SK-N-SH treated with all-trans-retinoic acid at 6 μM for 48 hours (cell line): ENCODE measurements around the gene INKA1.
"Not testable (repeated sequence)": the region's sequence is repeated elsewhere in the genome, so short reads cannot be mapped to it uniquely, and the experiment has no call there.

Experiments used
- ATAC-seq: fragments of 200-7000 bp; cut with Tn5 transposase; 3 replicates; pipeline ENCODE4 v1.9.1; 2020; ENCODE audit warnings: mild to moderate bottlenecking, moderate library complexity
- ARNTL ChIP-seq: fragments of 450-650 bp; formaldehyde crosslinking; IDR thresholded peaks from 2 replicates; pipeline ENCODE4 v1.5.0; 2020; ENCODE audit warnings: low read depth, mild to moderate bottlenecking, moderate library complexity, borderline replicate concordance
- BACH2 ChIP-seq: fragments of 250-450 bp; sonication (Bioruptor Pico); IDR thresholded peaks from 2 replicates; pipeline ENCODE4 v1.9.0; 2021; ENCODE audit warnings: mild to moderate bottlenecking, borderline replicate concordance
- CSDC2 ChIP-seq: fragments of 250-450 bp; sonication (Bioruptor Pico); IDR thresholded peaks from 2 replicates; pipeline ENCODE4 v1.5.0; 2020; ENCODE audit warnings: mild to moderate bottlenecking, moderate library complexity
- ESRRG ChIP-seq: fragments of 250-450 bp; sonication (Bioruptor Pico); IDR thresholded peaks from 2 replicates; pipeline ENCODE4 v1.6.1; 2021; ENCODE audit warnings: mild to moderate bottlenecking
- GLIS3 ChIP-seq: fragments of 250-450 bp; sonication (Bioruptor Pico); IDR thresholded peaks from 2 replicates; pipeline ENCODE4 v1.5.0; 2020; ENCODE audit warnings: mild to moderate bottlenecking, moderate library complexity
- OSR1 ChIP-seq: fragments of 250-450 bp; sonication (Bioruptor Pico); IDR thresholded peaks from 2 replicates; pipeline ENCODE4 v1.8.0; 2022; ENCODE audit warnings: moderate library complexity, mild to moderate bottlenecking, inconsistent platforms
- PPARA ChIP-seq: fragments of 250-450 bp; sonication (Bioruptor Pico); IDR thresholded peaks from 2 replicates; pipeline ENCODE4 v1.5.0; 2020; ENCODE audit warnings: mild to moderate bottlenecking, borderline replicate concordance
- SNAI2 ChIP-seq: fragments of 250-450 bp; sonication (Bioruptor Pico); IDR thresholded peaks from 2 replicates; pipeline ENCODE4 v1.5.0; 2020; ENCODE audit warnings: mild to moderate bottlenecking, moderate library complexity
- TCF4 ChIP-seq: fragments of 250-450 bp; sonication (Bioruptor Pico); IDR thresholded peaks from 2 replicates; pipeline ENCODE4 v1.8.0; 2021; ENCODE audit warnings: mild to moderate bottlenecking, moderate library complexity, borderline replicate concordance
- TOX ChIP-seq: fragments of 250-450 bp; sonication (Bioruptor Pico); IDR thresholded peaks from 2 replicates; pipeline ENCODE4 v1.8.0; 2021; ENCODE audit warnings: mild to moderate bottlenecking, moderate library complexity, borderline replicate concordance
- ZC3H10 ChIP-seq: fragments of 250-450 bp; sonication (Bioruptor Pico); IDR thresholded peaks from 2 replicates; pipeline ENCODE4 v1.5.1; 2021; ENCODE audit warnings: mild to moderate bottlenecking, moderate library complexity
- ZFP3 ChIP-seq: fragments of 250-450 bp; sonication (Bioruptor Pico); IDR thresholded peaks from 2 replicates; pipeline ENCODE4 v1.5.0; 2020; ENCODE audit warnings: mild to moderate bottlenecking, moderate library complexity
- ZFP30 ChIP-seq: fragments of 450-650 bp; formaldehyde crosslinking; IDR thresholded peaks from 2 replicates; pipeline ENCODE4 v1.5.0; 2022; ENCODE audit warnings: mild to moderate bottlenecking, moderate library complexity
- ZNF565 ChIP-seq: fragments of 450-650 bp; formaldehyde crosslinking; conservative IDR thresholded peaks from 2 replicates; pipeline ENCODE4 v1.5.0; 2020; ENCODE audit warnings: low read depth, mild to moderate bottlenecking, moderate library complexity
- ZNF8 ChIP-seq: fragments of 450-650 bp; formaldehyde crosslinking; IDR thresholded peaks from 2 replicates; pipeline ENCODE4 v1.5.0; 2020; ENCODE audit warnings: mild to moderate bottlenecking, moderate library complexity
- TF ChIP-seq, protein P1 (sequence below): fragments of 250-450 bp; sonication (Bioruptor Pico); IDR thresholded peaks from 2 replicates; pipeline ENCODE4 v1.8.0; 2020; ENCODE audit warnings: mild to moderate bottlenecking, moderate library complexity, borderline replicate concordance
- TF ChIP-seq, protein P2 (sequence below): fragments of 250-450 bp; sonication (Bioruptor Pico); IDR thresholded peaks from 2 replicates; pipeline ENCODE4 v1.5.1; 2021; ENCODE audit warnings: mild to moderate bottlenecking, moderate library complexity
- TF ChIP-seq, protein P3 (sequence below): fragments of 250-450 bp; sonication (Bioruptor Pico); IDR thresholded peaks from 2 replicates; pipeline ENCODE4 v1.5.1; 2020; ENCODE audit warnings: low read depth, mild to moderate bottlenecking, moderate library complexity

INKA1 gene

DNA sequence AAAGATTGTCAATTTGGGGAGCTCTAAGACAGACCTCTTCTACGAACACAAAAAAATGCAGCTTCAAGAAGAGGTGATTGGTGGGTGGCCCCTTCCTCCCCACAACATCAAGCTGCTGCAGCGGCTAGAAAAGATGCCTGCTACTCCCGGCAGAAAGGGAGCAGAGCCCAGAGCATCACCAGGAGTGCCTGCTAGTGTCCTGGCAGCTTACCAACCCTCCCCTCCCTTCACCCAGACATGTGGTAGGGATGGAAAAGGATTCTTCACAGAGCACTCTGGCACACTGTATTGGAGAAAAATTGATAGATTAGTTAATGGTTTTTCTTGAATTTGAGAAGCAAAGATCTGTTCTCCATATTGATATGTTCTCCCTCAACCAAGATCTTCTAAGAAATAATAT, 27.5 kb upstream of the INKA1 start (continued):
- TF ChIP-seq, protein P1, sequence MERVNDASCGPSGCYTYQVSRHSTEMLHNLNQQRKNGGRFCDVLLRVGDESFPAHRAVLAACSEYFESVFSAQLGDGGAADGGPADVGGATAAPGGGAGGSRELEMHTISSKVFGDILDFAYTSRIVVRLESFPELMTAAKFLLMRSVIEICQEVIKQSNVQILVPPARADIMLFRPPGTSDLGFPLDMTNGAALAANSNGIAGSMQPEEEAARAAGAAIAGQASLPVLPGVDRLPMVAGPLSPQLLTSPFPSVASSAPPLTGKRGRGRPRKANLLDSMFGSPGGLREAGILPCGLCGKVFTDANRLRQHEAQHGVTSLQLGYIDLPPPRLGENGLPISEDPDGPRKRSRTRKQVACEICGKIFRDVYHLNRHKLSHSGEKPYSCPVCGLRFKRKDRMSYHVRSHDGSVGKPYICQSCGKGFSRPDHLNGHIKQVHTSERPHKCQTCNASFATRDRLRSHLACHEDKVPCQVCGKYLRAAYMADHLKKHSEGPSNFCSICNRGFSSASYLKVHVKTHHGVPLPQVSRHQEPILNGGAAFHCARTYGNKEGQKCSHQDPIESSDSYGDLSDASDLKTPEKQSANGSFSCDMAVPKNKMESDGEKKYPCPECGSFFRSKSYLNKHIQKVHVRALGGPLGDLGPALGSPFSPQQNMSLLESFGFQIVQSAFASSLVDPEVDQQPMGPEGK, result no peak
- TF ChIP-seq ZNF8 (CRISPR knock-in tag), result no peak

DNA sequence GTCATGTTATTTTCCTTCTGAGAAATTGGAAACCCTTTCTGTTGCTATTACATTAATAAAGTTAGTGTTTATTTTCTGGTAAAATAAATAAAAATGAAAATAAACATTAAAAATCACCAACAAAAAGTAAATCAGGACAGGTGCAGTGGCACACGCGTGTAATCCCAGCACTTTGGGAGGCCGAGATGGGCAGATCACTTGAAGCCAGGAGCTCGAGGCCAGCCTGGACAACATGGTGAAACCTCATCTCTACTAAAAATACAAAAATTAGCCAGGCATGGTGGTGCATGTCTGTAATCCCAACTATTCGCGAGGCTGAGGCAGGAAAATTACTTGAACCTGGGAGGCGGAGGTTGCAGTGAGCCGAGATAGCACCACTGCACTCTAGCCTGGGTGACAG, 27.0 kb upstream of the INKA1 start:
- ATAC-seq, result not testable (repeated sequence)

DNA sequence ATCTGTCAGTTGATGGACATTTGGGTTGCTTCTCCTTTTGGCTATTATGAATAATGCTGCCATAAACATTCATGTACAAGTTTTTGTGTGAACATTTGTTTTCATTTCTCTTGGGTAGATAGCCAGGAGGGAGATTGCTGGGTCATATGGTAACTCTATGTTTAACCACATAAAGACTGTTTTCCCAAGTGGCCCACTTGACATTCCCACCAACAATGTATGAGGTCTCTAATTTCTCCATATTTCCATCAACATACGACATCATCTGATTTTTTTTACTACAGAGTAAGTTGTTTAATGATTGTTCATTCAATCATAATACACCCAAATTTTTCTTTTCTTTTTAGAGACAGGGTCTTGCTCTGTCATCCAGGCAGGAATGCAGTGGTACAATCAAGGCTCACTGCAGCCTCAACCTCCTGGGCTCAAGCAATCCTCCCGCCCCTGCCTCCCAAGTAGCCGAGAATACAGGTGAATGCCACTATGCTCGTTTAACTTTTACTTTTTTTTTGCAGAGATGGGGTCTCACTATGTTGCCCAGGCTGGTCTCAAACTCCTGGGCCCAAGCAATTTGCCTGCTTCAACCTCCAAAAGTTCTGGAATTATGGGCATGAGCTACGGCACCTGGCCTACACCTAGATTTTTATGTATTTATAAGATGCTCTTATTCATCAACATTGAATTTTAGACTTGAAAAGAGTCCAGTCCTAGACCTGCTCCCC, 23.5 kb upstream of the INKA1 start:
- ATAC-seq, result no peak
- TF ChIP-seq, protein P2, sequence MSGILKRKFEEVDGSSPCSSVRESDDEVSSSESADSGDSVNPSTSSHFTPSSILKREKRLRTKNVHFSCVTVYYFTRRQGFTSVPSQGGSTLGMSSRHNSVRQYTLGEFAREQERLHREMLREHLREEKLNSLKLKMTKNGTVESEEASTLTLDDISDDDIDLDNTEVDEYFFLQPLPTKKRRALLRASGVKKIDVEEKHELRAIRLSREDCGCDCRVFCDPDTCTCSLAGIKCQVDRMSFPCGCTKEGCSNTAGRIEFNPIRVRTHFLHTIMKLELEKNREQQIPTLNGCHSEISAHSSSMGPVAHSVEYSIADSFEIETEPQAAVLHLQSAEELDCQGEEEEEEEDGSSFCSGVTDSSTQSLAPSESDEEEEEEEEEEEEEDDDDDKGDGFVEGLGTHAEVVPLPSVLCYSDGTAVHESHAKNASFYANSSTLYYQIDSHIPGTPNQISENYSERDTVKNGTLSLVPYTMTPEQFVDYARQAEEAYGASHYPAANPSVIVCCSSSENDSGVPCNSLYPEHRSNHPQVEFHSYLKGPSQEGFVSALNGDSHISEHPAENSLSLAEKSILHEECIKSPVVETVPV (CRISPR knock-in tag), result no peak
- TF ChIP-seq ARNTL (CRISPR knock-in tag), result no peak
- TF ChIP-seq TCF4 (CRISPR knock-in tag), result no peak
- TF ChIP-seq ZC3H10 (CRISPR knock-in tag), result no peak
- no peak for TF ChIP-seq ESRRG
- TF ChIP-seq PPARA (CRISPR knock-in tag), result no peak
- TF ChIP-seq TOX (CRISPR knock-in tag), result no peak
- TF ChIP-seq, protein P1, result no peak
- TF ChIP-seq OSR1, result no peak
- no peak for TF ChIP-seq GLIS3 (CRISPR knock-in tag)
- TF ChIP-seq ZNF8 (CRISPR knock-in tag), result no peak
- TF ChIP-seq, protein P3, sequence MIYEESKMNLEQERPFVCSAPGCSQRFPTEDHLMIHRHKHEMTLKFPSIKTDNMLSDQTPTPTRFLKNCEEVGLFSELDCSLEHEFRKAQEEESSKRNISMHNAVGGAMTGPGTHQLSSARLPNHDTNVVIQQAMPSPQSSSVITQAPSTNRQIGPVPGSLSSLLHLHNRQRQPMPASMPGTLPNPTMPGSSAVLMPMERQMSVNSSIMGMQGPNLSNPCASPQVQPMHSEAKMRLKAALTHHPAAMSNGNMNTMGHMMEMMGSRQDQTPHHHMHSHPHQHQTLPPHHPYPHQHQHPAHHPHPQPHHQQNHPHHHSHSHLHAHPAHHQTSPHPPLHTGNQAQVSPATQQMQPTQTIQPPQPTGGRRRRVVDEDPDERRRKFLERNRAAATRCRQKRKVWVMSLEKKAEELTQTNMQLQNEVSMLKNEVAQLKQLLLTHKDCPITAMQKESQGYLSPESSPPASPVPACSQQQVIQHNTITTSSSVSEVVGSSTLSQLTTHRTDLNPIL, result no peak
- no peak for TF ChIP-seq ZNF565
- no peak for TF ChIP-seq CSDC2
- no peak for TF ChIP-seq SNAI2

DNA sequence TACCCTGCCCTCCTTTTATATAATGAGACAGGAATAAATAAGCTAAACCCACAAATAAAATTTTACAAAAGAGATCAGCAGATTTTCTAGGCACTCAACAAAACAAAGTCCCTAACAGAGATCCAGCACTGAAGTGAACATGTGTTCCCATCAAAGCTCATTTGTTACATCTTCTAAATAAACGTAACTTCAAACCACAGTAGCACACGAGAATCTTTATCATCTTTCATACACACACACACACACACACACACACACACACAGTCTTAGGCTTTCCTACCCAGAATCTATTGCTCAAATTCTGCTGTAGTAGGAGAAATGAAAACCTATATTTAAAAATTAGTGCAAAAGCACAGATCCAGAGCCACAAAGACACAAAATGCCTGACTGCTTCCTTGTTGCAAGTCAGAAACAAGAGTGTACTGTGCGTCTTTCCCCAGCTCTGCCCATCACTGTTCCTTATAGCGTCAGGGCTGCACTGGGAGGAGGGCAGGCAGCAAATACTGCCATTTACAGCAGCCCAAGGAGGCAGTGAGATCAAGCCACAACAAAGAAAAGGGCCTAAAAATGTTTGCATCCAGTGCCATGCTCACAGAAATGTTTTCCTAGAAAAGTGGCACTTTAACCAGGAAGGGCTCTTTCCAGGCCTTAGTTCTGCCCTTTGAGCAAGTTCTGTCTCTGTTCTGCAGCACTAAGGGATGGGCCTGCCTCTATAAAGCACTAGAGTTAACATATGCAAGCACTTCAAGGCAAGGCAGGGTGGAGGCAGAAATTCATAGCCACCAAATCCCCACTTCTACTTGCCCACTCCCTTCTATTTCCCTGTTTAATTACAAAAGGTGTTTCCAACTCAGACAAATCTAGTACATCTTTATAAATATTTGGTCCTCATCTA, 22.7 kb upstream of the INKA1 start:
- no peak for ATAC-seq
- TF ChIP-seq, protein P1, result no peak
- TF ChIP-seq BACH2 (CRISPR knock-in tag), result no peak
- TF ChIP-seq, protein P2 (CRISPR knock-in tag), result no peak
- TF ChIP-seq GLIS3 (CRISPR knock-in tag), result no peak
- TF ChIP-seq TCF4 (CRISPR knock-in tag), result no peak
- TF ChIP-seq ZFP3 (CRISPR knock-in tag), result no peak
- no peak for TF ChIP-seq ZFP30 (CRISPR knock-in tag)
- TF ChIP-seq OSR1, result no peak

DNA sequence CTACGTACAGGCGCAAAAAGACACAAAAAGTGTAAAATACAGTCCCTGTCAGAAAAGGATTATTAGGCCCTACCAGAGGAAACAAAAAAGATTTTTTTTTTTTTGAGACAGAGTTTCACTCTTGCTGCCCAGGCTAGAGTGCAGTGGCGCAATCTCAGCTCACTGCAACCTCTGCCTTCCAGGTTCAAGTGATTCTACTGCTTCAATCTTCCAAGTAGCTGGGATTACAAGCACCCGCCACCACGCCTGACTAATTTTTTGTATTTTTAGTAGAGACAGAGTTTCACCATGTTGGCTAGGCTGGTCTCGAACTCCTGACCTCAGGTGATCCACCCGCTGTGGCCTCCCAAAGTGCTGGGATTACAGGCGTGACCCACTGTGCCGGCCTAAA, 22.1 kb upstream of the INKA1 start:
- not testable (repeated sequence) for ATAC-seq
